SK-N-SH (cell line): Measurements from ENCODE around the gene CSN1S1. TPM values are rescaled to one million over a fixed set of nuclear protein-coding genes. Genes with fewer than 3 reads are reported as not detected.

ENCODE experiments used
- CTCF ChIA-PET: fragments of 300-600, 350-600 bp; formaldehyde crosslinking; extraction: SDS; loops from one replicate; lab custom pipeline; 2021; lab: Yijun Ruan, JAX
- POLR2A ChIA-PET: fragments of 350-600 bp; sonication (Branson Sonifier 250); formaldehyde crosslinking; extraction: SDS; loops from one replicate; lab custom pipeline; 2020; ENCODE audit warnings: antibody characterized with exemption, inconsistent platforms; lab: Yijun Ruan, JAX
- DNase-seq: peaks from one replicate; pipeline ENCODE4 v3.0.0; 2012
- H2AFZ ChIP-seq: fragments of 200-600 bp; sonication (generic); 2 replicates; pipeline ENCODE4 v1.8.1; 2016; ENCODE audit warnings: antibody characterized with exemption, mild to moderate bottlenecking, low read depth
- H3F3A ChIP-seq: fragments of 200-600 bp; sonication (generic); replicated peaks from 2 replicates; pipeline ENCODE3; 2016; ENCODE audit warnings: antibody characterized with exemption, mild to moderate bottlenecking; ENCODE audit not compliant: insufficient read depth
- H3K27ac ChIP-seq, 2 experiments: fragments of 200-500 bp in 1 of 2; fragments of 200-600 bp in 1 of 2; sonication (Bioruptor generic) in 1 of 2; sonication (generic), shearing (Covaris generic) in 1 of 2; 2 replicates each; pipeline versions ENCODE4 v1.5.1 to v1.6.1; 2014 to 2016; ENCODE audit warnings: low read depth in 2 of 2, inconsistent platforms in 1 of 2, low read length in 1 of 2, mild to moderate bottlenecking in 1 of 2, mixed read lengths in 1 of 2
- H3K27me3 ChIP-seq: fragments of 200-600 bp; sonication (generic), shearing (Covaris generic); 2 replicates; pipeline ENCODE4 v1.6.1; 2016; ENCODE audit warnings: mixed run types; ENCODE audit not compliant: insufficient read depth
- H3K36me3 ChIP-seq, 2 experiments: fragments of 200-500 bp in 1 of 2; fragments of 200-600 bp in 1 of 2; sonication (Bioruptor generic) in 1 of 2; sonication (generic) in 1 of 2; replicated peaks in 1 of 2; 2 replicates each; pipeline versions ENCODE3 to v1.5.1; 2014 to 2016; ENCODE audit warnings: low read length in 1 of 2, mild to moderate bottlenecking in 1 of 2; ENCODE audit not compliant: insufficient read depth in 2 of 2, control insufficient read depth in 1 of 2
- H3K4me1 ChIP-seq, 2 experiments: fragments of 200-500 bp in 1 of 2; fragments of 200-600 bp in 1 of 2; sonication (Bioruptor generic) in 1 of 2; sonication (generic), shearing (Covaris generic) in 1 of 2; 2 replicates each; pipeline versions ENCODE4 v1.5.1 to v1.6.1; 2014 to 2016; ENCODE audit warnings: low read depth in 1 of 2, low read length in 1 of 2, mixed run types in 1 of 2; ENCODE audit not compliant: insufficient read depth in 2 of 2, control insufficient read depth in 1 of 2
- H3K4me2 ChIP-seq: fragments of 200-600 bp; sonication (generic), shearing (Covaris generic); 2 replicates; pipeline ENCODE4 v1.6.1; 2017; ENCODE audit warnings: mixed run types
- H3K4me3 ChIP-seq, 2 experiments: fragments of 200-500 bp in 1 of 2; fragments of 200-600 bp in 1 of 2; sonication (Bioruptor generic) in 1 of 2; sonication (generic), shearing (Covaris generic) in 1 of 2; 2 replicates each; pipeline versions ENCODE4 v1.5.1 to v1.8.1; 2014 to 2016; ENCODE audit warnings: low read depth in 2 of 2, inconsistent platforms in 1 of 2, low read length in 1 of 2, mild to moderate bottlenecking in 1 of 2, mixed read lengths in 1 of 2, moderate library complexity in 1 of 2
- H3K79me2 ChIP-seq: fragments of 200-600 bp; sonication (generic); 2 replicates; pipeline ENCODE4 v1.8.1; 2017; ENCODE audit warnings: mild to moderate bottlenecking; ENCODE audit not compliant: insufficient read depth
- H3K9ac ChIP-seq: fragments of 200-600 bp; sonication (generic); 2 replicates; pipeline ENCODE4 v1.6.1; 2017; ENCODE audit warnings: mixed run types
- H3K9me2 ChIP-seq: fragments of 200-600 bp; sonication (generic); 2 replicates; pipeline ENCODE4 v1.6.1; 2017; ENCODE audit warnings: mixed run types
- H3K9me3 ChIP-seq: fragments of 200-600 bp; sonication (generic); 2 replicates; pipeline ENCODE4 v1.6.1; 2017; ENCODE audit warnings: mixed run types, mild to moderate bottlenecking, moderate library complexity
- H4K20me1 ChIP-seq: fragments of 200-600 bp; sonication (generic); 2 replicates; pipeline ENCODE4 v1.6.1; 2017; ENCODE audit warnings: mild to moderate bottlenecking, mixed run types; ENCODE audit not compliant: insufficient read depth
- CTCF ChIP-seq: fragments of 200-600 bp; sonication (generic); IDR thresholded peaks from 2 replicates; pipeline ENCODE4 v1.6.1; 2017; ENCODE audit warnings: antibody characterized with exemption, mild to moderate bottlenecking, moderate library complexity
- EP300 ChIP-seq, 2 experiments: IDR thresholded peaks; 2 replicates each; pipeline versions ENCODE4 v1.4.0 to v1.6.1; 2012; ENCODE audit warnings: borderline replicate concordance in 1 of 2, low read depth in 1 of 2, low read length in 1 of 2
- EZH2phosphoT487 ChIP-seq: fragments of 200-600 bp; sonication (generic); IDR thresholded peaks from 2 replicates; pipeline ENCODE4 v1.6.1; 2017; ENCODE audit warnings: low read depth, mixed run types, mild to moderate bottlenecking, antibody characterized with exemption, moderate library complexity, borderline replicate concordance
- FOSL2 ChIP-seq: IDR thresholded peaks from 2 replicates; pipeline ENCODE4 v1.4.0; 2012; ENCODE audit warnings: low read depth, mild to moderate bottlenecking, moderate library complexity, borderline replicate concordance
- GABPA ChIP-seq: IDR thresholded peaks from 2 replicates; pipeline ENCODE4 v1.4.0; 2012; ENCODE audit warnings: low read depth, mild to moderate bottlenecking
- MAX ChIP-seq: IDR thresholded peaks from 2 replicates; pipeline ENCODE4 v1.4.0; 2012; ENCODE audit warnings: low read depth
- MXI1 ChIP-seq: IDR thresholded peaks from 2 replicates; pipeline ENCODE4 v1.6.1; 2012; ENCODE audit warnings: mild to moderate bottlenecking, low read depth, low read length, improper control_type of control experiment
- POLR2AphosphoS5 ChIP-seq: IDR thresholded peaks from 2 replicates; pipeline ENCODE4 v1.6.1; 2012; ENCODE audit warnings: low read depth, low read length
- RAD21 ChIP-seq: IDR thresholded peaks from 2 replicates; pipeline ENCODE4 v1.6.1; 2012; ENCODE audit warnings: mild to moderate bottlenecking, low read length
- REST ChIP-seq: IDR thresholded peaks from 2 replicates; pipeline ENCODE4 v1.6.1; 2012; ENCODE audit warnings: mild to moderate bottlenecking, low read depth, low read length, moderate library complexity
- SIN3A ChIP-seq: IDR thresholded peaks from 2 replicates; pipeline ENCODE4 v1.6.1; 2012; ENCODE audit warnings: low read depth, mild to moderate bottlenecking, low read length, moderate library complexity, borderline replicate concordance
- SMC3 ChIP-seq: IDR thresholded peaks from 2 replicates; pipeline ENCODE4 v1.6.1; 2012; ENCODE audit warnings: low read depth, low read length, improper control_type of control experiment
- WGBS: methylation state at CpG from one replicate; pipeline ENCODE4 v1.1.6; 2017; ENCODE audit warnings: low lambda C conversion rate; 5-methylcytosine and 5-hydroxymethylcytosine counted together
- polyA plus RNA-seq, 3 experiments: library from polyadenylated mRNA; depleted of rRNA; stranded (reverse); fragments of >200 nt; gene quantifications; 2 replicates each; pipeline ENCODE4 v1.2.3, GENCODE V29; 2012
- TF ChIP-seq, protein P1 (sequence below): fragments of 150-350 bp; IDR thresholded peaks from 2 replicates; pipeline ENCODE4 v1.6.1; 2016; ENCODE audit warnings: mild to moderate bottlenecking, low read depth, low read length
- TF ChIP-seq, protein P2 (sequence below): fragments of 150-350 bp; IDR thresholded peaks from 2 replicates; pipeline ENCODE4 v1.6.1; 2017; ENCODE audit warnings: antibody characterized with exemption, low read length, low read depth, borderline replicate concordance

Gene CSN1S1
- polyA plus RNA-seq, 1 of the 3 experiments (the other 2 are of a cell fraction) = not detected

DNA sequence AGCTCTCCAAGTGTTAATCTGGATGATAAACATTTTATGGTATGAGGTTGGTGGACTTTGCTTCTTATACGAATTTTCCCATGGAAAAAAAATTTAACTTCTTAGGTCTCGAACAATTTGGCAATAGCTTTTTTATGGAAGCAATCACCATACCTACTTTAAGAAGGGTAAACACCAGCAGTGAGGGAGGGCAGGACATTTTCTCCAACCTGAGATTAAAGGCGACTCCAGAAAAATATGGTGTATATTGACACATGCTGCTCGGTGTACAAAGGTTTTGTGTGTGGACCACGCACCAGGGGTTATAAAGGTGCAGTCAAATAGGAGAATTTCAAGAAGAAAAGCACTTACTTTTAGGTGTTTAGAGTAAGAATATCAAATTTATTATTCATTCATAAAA lies 36.7 kb upstream of the CSN1S1 start (continued):
- TF ChIP-seq, protein P1, sequence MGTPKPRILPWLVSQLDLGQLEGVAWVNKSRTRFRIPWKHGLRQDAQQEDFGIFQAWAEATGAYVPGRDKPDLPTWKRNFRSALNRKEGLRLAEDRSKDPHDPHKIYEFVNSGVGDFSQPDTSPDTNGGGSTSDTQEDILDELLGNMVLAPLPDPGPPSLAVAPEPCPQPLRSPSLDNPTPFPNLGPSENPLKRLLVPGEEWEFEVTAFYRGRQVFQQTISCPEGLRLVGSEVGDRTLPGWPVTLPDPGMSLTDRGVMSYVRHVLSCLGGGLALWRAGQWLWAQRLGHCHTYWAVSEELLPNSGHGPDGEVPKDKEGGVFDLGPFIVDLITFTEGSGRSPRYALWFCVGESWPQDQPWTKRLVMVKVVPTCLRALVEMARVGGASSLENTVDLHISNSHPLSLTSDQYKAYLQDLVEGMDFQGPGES = no peak

GRCh38 chr4:69894721-69895120 lies 36.1 kb upstream of the CSN1S1 start:
- Histone ChIP-seq H4K20me1 (no peaks in the 10 kb centered on the region), H3K27ac (no peak overlapping the region), H3K9me3 (no peaks in the 10 kb centered on the region), H3K9ac (no peak overlapping the region), H3K9me2 (no peaks in the 10 kb centered on the region), H3K27me3 (no peaks in the 10 kb centered on the region), H3K4me2 (no peak overlapping the region), H3F3A (no peaks in the 10 kb centered on the region), H3K79me2 (no peaks in the 10 kb centered on the region), H2AFZ (no peak overlapping the region), H3K4me1 (no peaks in the 10 kb centered on the region), H3K36me3 (no peaks in the 10 kb centered on the region), H3K4me3 (no peak overlapping the region)
- ChIA-PET CTCF (interaction anchor here (0.9 to 2.0 kb wide), 2 partner anchors 14 to 576 kb away, joined by 3 to 13 read pairs; no protein-coding TSS in a partner anchor), POLR2A (no interaction called here)
- 37% methylated on average over 3 of the region's 3 CpGs for WGBS
- no peak for DNase-seq
- TF ChIP-seq REST (no peak), GABPA (no peak), EP300 (IDR thresholded peaks at IDR 0.05; ENCODE audit: borderline replicate concordance in 1 of 2, low read depth in 1 of 2, low read length in 1 of 2) (no peak), EZH2phosphoT487 (no peak), SIN3A (no peak), MAX (no peak), SMC3 (no peak), POLR2AphosphoS5 (no peak), MXI1 (no peak), RAD21 (no peak), FOSL2 (no peak), CTCF (no peak)
- TF ChIP-seq, protein P2, sequence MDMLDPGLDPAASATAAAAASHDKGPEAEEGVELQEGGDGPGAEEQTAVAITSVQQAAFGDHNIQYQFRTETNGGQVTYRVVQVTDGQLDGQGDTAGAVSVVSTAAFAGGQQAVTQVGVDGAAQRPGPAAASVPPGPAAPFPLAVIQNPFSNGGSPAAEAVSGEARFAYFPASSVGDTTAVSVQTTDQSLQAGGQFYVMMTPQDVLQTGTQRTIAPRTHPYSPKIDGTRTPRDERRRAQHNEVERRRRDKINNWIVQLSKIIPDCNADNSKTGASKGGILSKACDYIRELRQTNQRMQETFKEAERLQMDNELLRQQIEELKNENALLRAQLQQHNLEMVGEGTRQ = no peak
